HG02973 (cell line): ENCODE results near the gene EVI5.

Source experiments
- ATAC-seq: cut with Tn5 transposase; IDR thresholded peaks from one replicate; pipeline ENCODE4 v1.9.1; 2021; ENCODE audit warnings: moderate library complexity; ENCODE audit not compliant: unreplicated experiment

Gene EVI5

DNA sequence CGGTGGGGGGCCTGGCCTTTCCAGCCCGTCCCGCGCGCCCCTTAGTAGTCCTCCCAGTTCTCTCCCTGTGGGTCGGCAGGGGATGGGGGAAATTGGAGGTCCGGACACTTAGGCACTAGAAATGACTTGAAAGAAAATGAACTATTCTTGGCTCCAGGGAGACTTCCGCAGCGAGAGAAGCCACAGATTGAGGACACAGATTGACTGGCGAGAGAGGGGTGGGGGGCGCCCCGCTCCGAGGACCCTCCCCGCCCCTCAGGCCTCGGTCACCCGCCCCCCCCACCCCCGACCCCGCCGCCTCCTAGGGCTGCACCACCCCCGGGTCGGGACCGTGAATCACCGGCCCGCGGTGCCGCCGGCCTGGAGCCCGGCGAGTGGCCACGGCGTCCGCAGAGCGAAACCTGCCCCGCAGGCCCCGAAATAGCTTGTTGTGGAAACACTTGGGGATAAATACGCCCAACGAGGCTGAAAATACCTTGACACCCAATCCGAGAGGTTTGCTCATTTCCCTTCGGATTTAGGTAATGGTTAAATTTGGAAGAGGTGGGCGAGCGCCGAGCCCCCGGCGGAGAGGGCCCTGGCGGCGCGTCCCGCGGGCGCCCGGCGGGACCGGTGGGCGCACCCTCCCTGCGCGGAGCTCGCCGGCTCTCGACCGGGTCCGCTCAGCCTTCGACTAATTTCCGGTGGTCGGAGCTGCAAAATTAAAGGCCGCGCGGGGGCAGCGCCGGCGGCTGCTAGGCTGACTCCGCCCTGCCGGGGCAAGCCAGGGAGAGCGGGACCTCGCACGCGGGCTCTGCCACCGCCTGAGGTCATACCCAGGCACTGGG is 298.4 kb downstream of the EVI5 start, which contains the start of gene GFI1:
Gene GFI1 (minus strand): TSS at position 675 of the 827 bp plus-strand sequence. CDS start 3,438 bp downstream, outside the sequence.
- ATAC-seq: no peak

DNA sequence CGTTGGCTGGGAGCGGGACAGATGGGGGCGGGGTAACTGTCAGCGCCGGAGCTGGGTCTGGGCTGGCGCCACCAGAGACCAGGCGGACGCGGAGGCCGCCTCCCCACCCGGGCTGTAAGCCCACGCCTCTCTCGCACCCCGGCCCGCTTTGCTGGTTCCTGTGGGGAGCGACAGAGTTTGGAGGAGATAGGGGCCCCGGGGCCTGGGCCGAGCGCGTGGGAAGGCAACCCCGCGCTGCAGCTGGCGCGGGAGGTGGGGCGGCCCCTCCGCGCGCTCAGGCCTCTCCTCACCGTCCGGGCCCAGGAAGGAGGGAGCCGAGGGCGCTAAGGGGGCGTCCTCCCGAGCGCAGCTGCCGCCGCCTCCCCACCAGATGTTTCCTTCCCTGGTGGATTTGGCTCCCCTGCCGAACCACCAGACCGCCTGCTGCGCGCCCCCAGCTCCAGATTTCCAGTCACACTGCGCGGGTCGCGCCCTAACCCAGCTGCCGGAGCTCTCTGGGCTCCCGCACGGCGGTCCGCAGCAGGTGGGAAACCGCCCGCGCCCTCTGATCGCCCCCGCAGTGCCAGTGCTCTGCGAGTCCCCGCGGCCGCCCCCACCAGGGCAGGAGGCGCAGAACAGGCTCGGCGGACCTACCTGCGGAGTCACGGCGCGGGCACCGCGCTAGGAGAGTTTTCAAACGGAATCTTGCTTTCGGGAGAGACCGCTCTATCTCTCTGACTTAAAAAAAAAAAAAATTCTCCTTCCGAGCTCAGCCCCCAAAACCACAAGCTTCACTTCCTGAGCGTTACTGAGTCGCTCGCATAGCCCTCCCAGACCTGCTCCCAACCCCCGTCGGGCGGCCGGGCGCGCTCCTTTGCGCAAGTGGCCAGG is 299.3 kb downstream of the EVI5 start:
- peak; percentile 50 for ATAC-seq

DNA sequence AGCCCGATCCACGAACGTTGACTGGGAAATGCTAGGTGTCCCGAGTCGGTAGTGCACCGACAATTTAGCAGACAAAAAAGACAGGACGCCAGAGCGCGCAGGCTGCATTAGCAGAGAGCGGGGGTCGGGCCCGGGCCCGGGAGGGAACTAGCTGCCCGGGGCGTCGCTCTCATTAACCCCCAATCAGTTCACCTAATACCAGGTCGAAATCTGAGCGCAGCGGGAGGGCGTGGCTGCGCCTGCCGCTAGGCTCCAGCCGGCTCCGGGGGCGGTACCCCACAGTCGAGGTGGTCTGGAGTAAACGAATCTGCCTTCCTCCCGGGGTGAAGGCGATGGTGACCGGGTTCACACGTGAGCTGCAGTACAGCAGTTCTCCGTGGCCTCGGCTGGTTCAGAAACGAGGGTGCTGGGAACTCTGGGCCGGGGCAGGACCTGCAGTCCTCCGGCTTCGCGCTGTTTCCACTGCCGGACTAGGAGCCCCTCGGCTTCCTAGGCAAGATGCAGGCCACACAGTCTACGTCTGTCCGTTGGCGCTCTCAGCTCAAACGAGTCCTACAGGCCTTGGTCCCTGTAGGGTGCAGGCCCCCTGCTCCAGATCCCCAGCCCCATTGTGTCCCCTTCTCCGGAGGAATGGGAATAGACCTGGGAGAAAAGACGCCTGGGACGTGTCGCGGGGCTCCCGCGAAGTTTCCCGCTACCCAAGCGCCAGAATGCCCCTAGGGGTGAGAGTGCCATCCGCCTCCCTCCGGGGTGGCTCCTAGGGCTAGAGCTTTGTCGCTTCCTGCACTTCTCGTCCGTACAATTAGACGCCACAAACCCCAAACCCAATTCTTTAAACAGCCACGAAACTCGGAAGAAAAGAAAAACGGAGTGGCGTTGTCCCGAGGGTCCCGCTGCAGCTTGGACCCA is 300.2 kb downstream of the EVI5 start:
- peak; percentile 23 for ATAC-seq

DNA sequence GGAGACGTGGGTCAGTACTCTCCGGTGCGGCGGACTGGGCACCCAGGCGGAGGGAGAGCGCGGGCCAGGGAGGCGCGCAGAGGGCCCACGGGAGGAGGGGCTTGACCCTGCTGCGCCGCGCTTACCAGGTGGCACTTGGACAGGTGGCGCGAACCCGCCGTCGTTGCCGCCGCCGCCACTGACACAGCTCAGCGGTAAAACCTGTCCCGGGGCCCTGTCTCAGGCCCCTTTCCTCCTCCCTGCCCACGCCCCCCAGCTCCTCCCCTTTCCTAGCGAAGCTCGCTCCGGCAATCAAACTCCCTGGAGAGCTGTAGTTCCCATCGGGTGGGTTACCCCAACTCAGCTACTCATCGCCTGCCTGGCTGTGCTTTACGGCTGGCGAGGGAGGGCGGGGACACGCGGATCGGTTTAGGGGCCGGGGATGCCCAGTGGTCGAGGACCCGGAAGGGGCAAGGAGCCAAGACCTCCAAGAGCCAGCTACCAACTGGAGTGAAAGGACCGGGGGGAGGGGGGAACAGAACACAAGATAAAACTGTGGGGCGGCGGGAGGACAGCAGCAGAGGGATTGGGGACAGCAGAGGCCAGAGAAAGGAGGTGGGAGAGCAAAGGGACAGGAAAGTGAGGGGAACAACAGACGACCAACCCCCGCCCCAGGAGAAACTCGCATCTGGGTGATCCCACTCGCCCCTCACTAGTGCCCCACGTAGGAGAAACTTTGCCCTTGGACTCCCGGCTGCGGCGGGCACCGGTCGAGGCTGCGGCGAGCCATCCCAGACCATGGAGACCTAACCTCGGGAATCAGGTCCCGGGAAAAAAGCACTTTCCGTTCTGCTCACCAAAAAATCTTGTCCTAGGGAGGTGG is 301.1 kb downstream of the EVI5 start:
- ATAC-seq: no peak

DNA sequence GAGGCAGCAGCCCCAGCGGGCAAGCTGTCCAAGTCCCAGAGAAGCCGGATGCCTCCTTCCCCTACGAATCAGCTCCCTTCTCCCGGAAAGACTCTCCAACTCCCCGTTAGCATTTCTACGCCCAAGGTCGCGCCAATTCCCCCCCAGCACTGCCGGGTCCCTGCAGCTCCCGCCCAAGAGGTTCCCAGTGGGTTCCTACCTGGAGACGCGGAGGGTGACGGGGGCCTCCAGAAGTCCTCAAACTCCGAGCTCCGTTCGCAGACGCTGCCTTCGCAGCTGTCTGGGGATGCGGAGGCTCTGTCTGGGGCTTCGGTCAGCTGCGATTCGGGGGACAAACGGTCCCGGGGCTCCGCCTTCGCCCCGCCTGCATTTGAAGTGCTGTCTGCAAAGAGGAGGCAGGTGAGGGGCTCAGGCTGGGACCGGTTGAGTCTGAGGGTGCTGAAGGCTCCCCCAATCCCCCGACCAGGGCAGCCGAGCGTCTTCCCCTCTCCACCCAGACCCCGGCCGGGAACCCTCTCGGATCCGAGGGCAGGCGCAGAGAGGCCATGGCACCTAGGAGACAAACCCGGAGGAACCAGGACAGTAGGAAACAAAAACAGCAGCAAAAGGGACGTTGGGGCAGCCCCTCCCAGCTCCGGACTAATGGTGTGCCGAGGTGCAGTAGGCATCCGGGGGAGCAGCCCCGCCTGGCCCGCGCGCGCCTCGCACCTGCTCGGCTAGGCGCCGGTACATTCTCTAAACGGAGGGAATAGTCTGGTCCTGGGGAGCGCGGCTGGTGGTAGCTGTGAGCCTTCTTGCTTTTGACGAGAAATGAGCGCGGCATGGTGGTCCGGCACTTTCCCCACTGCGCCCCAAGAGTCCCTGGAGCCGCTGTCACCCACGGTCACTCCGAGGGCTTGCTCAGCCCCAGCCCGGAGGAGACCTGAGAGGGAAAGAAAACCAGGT is 302.0 kb downstream of the EVI5 start:
- no peak for ATAC-seq

DNA sequence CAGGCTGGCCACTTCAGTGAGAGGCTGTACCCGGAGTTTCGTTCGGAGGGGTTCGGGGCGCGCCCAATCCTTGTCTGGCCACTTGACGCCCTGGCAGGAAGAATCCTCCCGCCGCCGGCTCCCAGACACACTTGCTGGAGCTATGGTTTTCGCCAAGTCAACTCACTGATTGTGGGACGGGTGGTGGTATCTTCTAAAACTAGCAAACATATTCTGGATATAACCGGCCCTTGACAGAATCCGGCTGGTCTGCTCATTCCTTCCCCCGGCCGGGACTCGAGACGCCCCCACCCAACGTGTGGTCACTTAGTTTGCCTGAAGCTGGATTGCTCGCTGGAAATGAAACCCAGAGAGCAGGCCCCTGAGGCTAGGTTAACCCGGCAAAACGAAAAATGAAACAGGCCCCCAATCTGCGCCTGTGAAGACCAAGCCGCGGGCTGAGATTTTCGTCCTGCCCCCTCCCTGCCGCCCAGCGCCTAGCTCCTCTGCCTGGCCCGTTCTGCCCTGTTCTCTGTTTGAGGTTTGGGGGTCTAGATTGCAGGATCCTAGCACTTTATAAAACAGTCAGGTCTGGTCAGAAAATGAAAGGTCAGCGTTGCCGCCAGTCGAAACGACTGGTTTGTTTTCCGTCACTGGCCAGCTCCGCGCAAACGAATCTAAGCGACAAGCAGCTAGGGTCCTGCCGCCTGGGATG is 302.8 kb downstream of the EVI5 start:
- no peak for ATAC-seq

DNA sequence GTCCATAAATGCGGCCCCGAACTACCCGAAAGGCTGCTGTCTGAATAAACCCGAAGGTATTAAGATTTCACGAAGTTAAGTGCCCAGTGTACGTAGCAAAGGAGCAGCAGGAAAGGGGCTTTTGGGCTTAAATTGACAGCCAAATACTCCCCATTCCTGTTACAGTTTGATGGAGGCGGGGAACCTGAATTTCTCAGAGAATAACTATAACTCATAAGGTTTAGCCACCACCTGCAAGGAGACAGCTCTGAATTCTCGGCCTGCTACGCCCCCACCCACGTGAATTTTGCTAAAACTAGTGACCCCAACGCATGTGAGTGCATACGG is 303.3 kb downstream of the EVI5 start:
- ATAC-seq: no peak

DNA sequence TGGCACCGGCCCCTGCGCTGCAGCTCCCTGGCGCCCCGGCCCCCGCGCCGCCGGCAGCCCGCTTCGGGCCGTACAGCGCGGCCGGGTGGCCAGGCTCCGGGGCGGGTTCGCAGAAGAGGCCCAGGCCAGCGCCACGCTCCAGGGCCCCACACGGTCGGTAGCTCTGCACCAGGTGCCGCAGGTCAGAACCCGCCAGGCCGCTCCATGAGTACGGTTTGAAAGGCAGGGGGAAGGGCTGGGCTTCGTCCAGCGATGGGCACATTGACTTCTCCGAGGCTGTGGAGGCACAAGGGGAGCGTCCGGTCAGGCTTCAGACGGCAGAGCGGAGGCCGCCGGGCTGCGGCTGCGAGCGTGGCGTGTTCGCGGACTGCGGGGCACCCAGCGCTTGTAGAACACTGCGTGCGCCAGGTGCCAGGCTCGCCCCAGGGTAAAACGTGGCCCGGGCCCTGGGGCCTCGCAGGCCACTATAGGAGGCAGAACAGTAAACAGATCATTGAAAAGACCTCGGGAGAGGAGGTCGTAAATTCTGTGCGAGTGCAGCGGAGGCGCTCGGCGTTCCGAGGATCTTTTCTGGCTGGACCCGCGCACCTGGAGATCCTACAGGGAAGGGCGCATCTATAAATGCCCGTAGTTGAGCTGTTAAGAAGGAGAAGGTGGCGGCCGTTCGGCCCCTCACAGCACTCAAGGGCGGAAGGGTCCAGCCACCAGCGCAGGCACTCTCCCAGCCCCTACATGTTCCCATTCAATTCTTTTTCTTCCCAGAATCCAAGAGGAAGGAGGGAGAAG is 303.9 kb downstream of the EVI5 start:
- ATAC-seq: no peak

DNA sequence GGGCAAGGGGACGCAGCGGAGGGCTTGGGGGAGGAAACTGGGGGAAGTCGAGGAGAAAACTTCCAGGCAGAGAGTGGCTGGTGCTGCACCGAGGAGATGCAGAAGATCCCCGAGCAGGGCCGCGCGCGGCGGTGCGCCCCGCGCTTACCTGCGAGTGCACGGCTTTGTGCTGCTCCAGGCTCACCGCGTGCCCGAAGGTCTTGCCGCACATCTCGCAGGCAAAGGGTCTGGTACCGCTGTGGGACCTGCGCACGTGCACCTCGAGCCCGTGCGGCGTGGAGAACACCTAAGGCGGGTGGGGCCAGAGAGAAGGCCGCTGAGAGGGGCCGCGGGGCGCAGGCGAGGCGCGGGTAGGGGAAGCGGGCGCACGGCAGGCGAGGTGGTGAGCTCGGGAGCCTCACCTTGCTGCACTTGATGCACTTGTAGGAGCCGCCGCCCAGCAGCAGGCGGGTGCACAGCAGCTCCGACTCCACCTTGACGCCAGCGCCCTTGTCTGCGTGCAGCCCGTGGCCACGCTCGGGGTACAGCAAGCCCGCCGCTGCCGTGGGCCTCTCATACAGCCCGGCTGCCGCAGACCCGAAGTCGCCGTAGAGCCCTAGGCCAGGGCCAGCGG is 304.6 kb downstream of the EVI5 start:
- ATAC-seq: no peak

DNA sequence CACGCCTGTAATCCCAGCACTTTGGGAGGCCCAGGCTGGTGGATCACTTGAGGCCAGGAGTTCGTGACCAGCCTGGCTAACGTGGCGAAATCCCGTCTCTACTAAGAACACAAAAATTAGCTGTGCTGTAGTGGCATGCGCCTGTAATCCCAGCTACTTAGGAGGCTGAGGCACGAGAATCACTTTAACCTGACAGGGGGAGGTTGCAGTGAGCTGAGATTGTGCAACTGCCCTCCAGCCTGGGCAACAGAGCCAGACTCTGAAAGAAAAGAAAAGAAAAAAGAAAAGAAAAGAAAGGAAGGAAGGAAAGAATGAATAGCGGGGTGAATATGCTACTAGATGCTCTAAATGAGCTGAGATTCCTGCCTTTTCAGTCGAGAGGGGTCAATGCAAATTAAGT is 305.3 kb downstream of the EVI5 start:
- ATAC-seq: no peak

DNA sequence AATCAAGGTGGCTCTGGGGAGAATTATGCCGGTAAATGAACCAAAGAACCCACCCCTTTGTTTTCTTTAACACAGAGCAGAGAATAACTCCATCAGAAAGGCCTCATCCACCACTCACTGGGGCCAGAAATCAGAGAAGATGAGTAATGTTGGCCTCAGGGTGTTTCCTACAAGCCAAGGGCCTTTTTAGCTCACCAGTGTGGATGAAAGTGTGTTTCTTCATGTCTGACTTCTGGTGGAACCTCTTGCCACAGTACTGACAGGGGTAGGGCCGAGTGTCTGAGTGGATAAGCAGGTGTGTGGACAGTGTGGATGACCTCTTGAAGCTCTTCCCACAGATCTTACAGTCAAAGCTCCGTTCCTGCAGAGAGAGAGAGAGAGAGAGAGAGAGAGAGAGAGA is 306.5 kb downstream of the EVI5 start:
- no peak for ATAC-seq

DNA sequence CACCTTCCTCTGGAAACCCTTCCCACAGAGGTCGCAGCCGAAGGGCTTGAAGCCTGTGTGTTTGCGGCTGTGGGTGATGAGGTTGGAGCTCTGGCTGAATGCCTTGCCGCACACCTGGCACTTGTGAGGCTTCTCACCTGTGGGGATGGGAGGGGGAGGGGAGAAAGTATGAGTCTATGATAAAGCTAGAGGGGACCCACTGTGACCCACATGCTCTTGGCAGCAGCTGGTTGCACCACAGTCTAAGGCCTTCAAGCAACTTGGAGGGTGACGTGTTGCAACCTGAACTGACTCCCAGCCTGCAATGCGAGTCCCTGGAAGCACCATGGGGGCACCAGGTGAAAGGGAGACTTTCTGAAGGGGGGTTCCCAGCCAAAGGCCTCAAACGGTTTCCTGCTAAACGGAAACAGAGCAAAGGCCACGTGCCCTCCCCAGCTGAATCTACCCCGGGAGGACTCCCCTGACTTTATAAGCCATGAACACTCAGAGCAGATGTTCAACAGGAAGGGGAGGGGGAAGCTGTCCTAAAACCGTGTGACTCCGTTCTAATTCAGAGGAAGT is 308.8 kb downstream of the EVI5 start:
- no peak for ATAC-seq

DNA sequence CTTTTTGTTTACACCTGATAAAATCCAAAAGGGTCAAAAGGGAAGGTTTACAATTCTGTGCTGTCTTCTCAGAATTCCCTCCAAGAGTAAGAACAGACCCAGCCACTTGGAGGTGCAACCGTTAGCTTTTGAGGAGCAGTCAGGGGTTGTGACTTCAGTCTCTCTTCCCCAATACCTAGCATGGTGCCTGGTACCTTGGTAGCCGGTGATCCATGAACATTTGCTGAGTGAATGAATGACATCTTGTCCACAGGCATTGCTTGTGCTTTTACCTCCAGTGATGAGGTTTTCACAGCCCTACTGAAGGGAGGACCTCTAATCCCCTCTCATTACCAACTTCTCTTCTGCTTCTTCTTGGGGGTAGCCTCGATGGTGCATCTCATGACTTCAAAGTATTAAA is 309.9 kb downstream of the EVI5 start:
- ATAC-seq: no peak

DNA sequence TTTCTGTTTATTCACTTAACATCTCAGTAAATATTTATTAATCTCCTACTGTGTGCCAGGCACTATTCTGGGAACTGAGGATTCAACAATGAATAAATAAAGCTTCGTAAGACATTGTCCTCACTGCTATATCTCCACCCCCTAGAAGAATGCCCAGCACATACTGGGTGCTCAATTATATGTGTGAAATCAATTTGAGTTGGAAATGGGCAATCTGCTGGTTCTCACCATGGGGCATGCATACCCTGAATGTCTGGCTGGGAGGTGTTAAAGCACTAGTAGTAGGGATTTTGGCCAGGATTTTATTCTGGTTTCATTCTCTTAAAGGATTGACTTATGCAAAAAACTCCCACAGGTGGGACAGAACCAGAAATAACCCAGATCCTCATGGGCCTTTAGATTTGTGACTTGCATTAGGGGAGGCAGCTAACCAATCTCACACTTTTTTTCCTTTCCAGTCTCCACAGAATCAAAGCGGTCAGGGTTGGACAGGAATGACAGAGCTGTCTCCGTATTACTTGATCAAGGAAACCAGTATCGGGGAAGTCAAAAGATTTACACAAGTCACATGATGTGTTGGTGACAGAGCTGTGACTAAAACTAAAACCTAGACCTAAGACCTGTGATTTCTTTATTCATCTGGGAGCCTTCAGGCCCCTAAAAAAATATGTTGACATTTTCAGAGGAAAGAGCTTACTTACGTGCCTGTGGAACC is 311.0 kb downstream of the EVI5 start:
- ATAC-seq: peak; percentile 62

DNA sequence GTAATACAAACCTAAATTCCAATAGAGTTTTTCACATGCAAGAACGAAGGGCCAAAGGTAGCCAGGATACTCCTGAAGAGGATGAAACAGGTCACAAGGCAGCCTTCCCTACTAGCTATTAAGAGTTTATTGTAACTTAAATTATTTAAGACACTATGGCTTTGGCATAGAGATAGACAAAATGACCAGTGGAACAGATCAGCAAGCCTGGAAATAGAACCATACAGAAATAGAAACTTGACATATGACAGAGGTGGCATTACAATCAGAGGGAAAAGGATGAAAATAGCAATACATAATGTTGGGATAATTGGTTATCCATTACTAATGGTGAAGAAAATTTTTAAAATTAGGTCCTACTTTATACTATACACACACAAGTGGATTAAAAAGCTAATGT is 314.7 kb downstream of the EVI5 start:
- ATAC-seq: no peak

DNA sequence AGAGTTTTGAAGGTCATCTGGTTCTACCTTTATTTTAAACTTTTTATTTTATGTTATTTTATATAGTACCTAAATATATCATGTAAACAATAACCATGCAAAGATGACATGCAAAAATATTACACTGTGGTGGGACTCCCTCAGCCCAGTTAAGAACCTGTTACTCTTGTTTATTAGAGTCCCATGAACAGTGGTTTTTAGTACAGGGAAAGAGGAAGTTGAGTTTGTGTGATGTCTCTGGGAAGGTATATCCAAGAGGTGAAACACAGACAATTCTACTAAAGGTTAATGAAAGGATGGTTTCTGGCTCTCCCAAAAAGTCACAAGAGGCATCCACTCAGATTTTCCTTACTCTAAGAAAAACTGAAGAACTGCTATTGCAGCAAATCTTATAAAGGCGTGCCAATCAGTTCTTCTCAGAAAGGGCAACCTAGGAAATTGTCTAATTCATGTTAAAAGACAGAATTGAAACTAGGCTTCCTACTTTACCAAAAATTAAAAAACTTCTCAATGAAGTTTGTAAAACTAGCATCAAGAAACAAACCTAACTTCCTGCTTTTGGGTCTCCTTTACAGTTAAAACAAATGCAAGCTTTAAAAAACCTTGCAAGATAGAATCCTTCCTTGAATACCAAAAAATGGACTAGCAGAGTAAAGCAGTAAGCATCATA is 318.1 kb downstream of the EVI5 start:
- no peak for ATAC-seq
